Measurements from ENCODE around the gene PAOX.
"Not testable (repeated sequence)": the region's sequence is repeated elsewhere in the genome, so short reads cannot be mapped to it uniquely, and the experiment has no call there.

PAOX gene

GRCh38 chr10:133411523-133412380, 32.7 kb downstream of the PAOX start:
- DNase-seq: no peak

- no peak for DNase-seq
Observed at GRCh38 chr10:133412381-133412711, 33.3 kb downstream of the PAOX start.

- not testable (repeated sequence) for DNase-seq
Observed at GRCh38 chr10:133414401-133414800, 35.3 kb downstream of the PAOX start.

GRCh38 chr10:133415752-133416151, 36.7 kb downstream of the PAOX start:
- DNase-seq: no peak

- no peak for DNase-seq
Observed at GRCh38 chr10:133418289-133418993, 39.4 kb downstream of the PAOX start.

GRCh38 chr10:133419211-133419950, 40.3 kb downstream of the PAOX start:
- no peak for DNase-seq

- DNase-seq: no peak
Observed at GRCh38 chr10:133420028-133420427, 41.0 kb downstream of the PAOX start.

GRCh38 chr10:133420579-133420978, 41.5 kb downstream of the PAOX start:
- DNase-seq: no peak

GRCh38 chr10:133421336-133422222, 42.5 kb downstream of the PAOX start:
- DNase-seq: no peak

GRCh38 chr10:133422223-133422806, 43.3 kb downstream of the PAOX start:
- DNase-seq: no peak

GRCh38 chr10:133422807-133423771, 44.0 kb downstream of the PAOX start:
- no peak for DNase-seq

- DNase-seq: not testable (repeated sequence)
Observed at GRCh38 chr10:133424102-133424501, 45.0 kb downstream of the PAOX start.

GRCh38 chr10:133424601-133425000, 45.5 kb downstream of the PAOX start, which contains the start of gene SPRN:
Gene SPRN (minus strand): TSS chr10:133424625. CDS start chr10:133423681, 944 bp downstream.
- DNase-seq: not testable (repeated sequence)

GRCh38 chr10:133429571-133429970, 50.5 kb downstream of the PAOX start:
- not testable (repeated sequence) for DNase-seq

- DNase-seq: not testable (repeated sequence)
Observed at GRCh38 chr10:133431888-133432613, 53.0 kb downstream of the PAOX start.

- not testable (repeated sequence) for DNase-seq
Observed at GRCh38 chr10:133432789-133433188, 53.7 kb downstream of the PAOX start.

GRCh38 chr10:133438711-133439273, 59.7 kb downstream of the PAOX start:
- peak; percentile 3 for DNase-seq

- DNase-seq: no peak
Observed at GRCh38 chr10:133439517-133440461, 60.7 kb downstream of the PAOX start.
